GM18861 (cell line): ENCODE results near the gene ANKFY1.

Experiments used
- ATAC-seq: cut with Tn5 transposase; IDR thresholded peaks from one replicate; pipeline ENCODE4 v1.9.1; 2021; ENCODE audit not compliant: unreplicated experiment

The ANKFY1 gene

GRCh38 chr17:4124999-4125398, 138.8 kb downstream of the ANKFY1 start:
- no peak for ATAC-seq

- ATAC-seq = no peak
These were observed 143.4 kb downstream of the ANKFY1 start for GRCh38 chr17:4120332-4120731.

- no peak for ATAC-seq
These were observed 144.5 kb downstream of the ANKFY1 start for GRCh38 chr17:4119299-4119698.

GRCh38 chr17:4118015-4118743, 145.6 kb downstream of the ANKFY1 start:
- ATAC-seq = no peak

GRCh38 chr17:4116516-4116915, 147.3 kb downstream of the ANKFY1 start:
- no peak for ATAC-seq
